Brain microvascular endothelial cell (primary cell): Measurements from ENCODE around the gene STK32B.

Experiments
- DNase-seq: peaks from one replicate; pipeline ENCODE4 v3.0.0-alpha.2; 2020
- H3K27ac ChIP-seq: fragments of 250-450 bp; sonication (Bioruptor Pico); 2 replicates; pipeline ENCODE4 v1.5.1; 2020; ENCODE audit warnings: mild to moderate bottlenecking, moderate library complexity
- H3K27me3 ChIP-seq: fragments of 250-450 bp; sonication (Bioruptor Pico); replicated peaks from 2 replicates; pipeline ENCODE4 v1.5.1; 2020; ENCODE audit warnings: mild to moderate bottlenecking
- H3K36me3 ChIP-seq: fragments of 250-450 bp; sonication (Bioruptor Pico); replicated peaks from 2 replicates; pipeline ENCODE4 v1.5.1; 2020; ENCODE audit warnings: mild to moderate bottlenecking
- H3K4me3 ChIP-seq: 2 replicates; pipeline ENCODE4 v1.5.1; 2011; ENCODE audit warnings: low read depth, mild to moderate bottlenecking, control low read depth, low read length, moderate library complexity
- in situ Hi-C: cut with HindIII; loops from 2 replicates; pipeline ENCODE4 v1.10.0; 2017; ENCODE audit warnings: low sequenced_read_pairs, low pct_ligation_motif_present
- TF ChIP-seq, protein P1 (sequence below): IDR thresholded peaks from 2 replicates; pipeline ENCODE4 v1.5.1; 2011; ENCODE audit warnings: low read depth, mild to moderate bottlenecking, moderate library complexity, low read length, control low read depth, inconsistent platforms; ENCODE audit errors: missing control alignments

The STK32B gene

DNA sequence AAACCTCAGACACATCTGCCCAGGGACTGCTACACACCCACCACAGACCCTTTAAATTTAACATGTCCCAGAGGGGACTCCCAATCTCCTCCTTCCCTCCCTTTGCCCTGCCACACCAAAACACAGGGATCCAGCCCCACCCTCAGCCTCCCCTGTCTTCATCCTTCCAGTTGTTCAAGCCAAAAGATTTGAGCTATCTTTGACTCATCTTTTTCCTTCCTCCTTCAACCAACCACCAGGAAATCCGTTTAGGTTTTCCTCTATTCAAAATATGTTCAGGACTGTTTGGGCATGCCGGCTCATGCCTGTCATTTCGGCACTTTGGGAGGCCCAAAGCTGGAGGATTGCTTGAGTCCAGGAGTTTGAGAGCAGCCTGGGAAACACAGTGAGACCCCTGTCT is 6.9 kb upstream of the STK32B start:
- DNase-seq: no peak
- TF ChIP-seq, protein P1, sequence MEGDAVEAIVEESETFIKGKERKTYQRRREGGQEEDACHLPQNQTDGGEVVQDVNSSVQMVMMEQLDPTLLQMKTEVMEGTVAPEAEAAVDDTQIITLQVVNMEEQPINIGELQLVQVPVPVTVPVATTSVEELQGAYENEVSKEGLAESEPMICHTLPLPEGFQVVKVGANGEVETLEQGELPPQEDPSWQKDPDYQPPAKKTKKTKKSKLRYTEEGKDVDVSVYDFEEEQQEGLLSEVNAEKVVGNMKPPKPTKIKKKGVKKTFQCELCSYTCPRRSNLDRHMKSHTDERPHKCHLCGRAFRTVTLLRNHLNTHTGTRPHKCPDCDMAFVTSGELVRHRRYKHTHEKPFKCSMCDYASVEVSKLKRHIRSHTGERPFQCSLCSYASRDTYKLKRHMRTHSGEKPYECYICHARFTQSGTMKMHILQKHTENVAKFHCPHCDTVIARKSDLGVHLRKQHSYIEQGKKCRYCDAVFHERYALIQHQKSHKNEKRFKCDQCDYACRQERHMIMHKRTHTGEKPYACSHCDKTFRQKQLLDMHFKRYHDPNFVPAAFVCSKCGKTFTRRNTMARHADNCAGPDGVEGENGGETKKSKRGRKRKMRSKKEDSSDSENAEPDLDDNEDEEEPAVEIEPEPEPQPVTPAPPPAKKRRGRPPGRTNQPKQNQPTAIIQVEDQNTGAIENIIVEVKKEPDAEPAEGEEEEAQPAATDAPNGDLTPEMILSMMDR: no peak
- in situ Hi-C loops: no loop called here
- Histone ChIP-seq H3K27me3 (no peaks in the 10 kb centered on the region), H3K36me3 (no peaks in the 10 kb centered on the region), H3K27ac (no peak overlapping the region), H3K4me3 (no peak overlapping the region)

DNA sequence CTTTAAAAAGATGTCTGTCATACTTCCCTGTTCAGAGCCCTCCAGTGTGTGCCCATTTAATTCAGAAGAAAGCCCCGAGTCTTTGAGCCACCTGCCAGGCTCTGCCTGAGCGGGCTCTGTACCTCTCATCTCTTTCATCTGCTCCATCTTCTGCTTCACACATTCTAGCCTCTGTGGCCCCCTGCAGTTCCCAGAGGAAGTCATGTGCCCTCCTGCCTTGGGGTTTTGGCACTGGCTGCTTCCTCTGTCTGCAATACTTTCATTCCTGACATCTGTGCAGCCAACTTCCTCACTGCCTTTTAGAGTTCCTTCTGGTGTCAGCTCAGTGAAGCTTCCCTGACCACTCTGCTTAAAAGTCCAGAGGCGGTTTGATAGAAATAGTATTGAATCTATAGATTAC is 6.2 kb upstream of the STK32B start:
- Histone ChIP-seq H3K27me3 (no peaks in the 10 kb centered on the region), H3K36me3 (no peaks in the 10 kb centered on the region), H3K4me3 (no peak overlapping the region), H3K27ac (no peak overlapping the region)
- DNase-seq: peak; percentile 20
- TF ChIP-seq, protein P1: no peak
- in situ Hi-C loops: no loop called here

DNA sequence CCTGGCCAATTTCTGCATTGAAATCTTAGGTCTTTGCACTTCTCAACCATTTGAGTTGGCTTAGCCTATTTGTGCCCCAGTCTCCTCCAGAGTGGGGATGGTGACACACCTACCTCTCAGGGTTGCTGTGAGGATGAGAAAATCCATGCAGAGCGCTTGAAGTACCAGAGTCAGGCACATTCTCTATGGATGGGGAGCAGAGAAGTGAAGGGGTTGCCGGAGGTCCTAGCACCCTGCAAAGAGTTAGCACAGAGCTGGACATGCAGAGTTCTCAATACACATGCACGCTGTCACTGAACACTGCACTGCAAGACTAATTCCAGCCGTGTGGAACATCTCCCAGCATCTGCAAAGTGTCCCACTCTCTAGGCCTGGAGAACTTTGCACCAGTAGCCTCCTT is 2.6 kb upstream of the STK32B start:
- TF ChIP-seq, protein P1: no peak
- no peaks in the 10 kb centered on the region for H3K27me3 ChIP-seq
- no peak overlapping the region for H3K4me3 ChIP-seq
- no peaks in the 10 kb centered on the region for H3K36me3 ChIP-seq
- no peak overlapping the region for H3K27ac ChIP-seq
- no peak for DNase-seq
- in situ Hi-C loops: no loop called here

DNA sequence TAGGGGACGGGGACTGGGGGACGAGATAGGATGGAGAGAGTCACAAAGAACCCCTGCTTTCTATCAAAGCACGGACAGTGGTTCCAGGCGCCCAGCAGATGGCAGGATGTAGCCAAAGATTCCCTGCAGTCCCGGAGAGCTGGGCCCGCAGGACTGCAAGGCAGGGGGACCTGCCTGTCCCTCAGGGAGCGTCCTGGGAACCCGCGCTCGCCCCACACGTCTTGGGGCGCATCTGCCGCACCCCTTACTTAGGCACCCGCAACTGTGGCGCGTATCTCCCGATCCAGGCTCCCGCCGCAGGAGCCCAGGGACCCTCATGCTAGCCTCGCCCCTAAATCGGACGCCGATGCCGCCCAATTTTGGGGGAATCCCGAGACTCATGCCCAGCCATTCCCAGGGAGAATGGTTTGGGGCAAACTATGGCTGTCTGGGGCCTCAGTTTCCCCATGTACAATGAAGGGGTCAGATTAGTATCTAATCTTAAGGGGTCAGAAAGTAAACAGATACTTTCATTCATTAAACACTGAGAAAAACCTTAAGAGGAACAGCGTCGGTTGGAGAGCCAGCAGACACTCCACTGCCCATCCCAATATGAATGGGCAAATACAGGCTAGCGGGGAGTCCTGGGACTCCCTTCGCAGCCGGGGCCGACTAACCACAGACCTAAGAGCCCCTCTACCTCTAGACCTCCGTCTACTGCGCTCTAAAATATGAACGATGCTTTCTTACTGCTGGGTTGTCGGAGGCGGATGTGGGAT is 581 bp upstream of the STK32B start:
- H3K36me3 ChIP-seq: no peaks in the 10 kb centered on the region
- no peaks in the 10 kb centered on the region for H3K27me3 ChIP-seq
- in situ Hi-C loops: no loop called here
- TF ChIP-seq, protein P1: peak; percentile 92
- peak overlapping the region; percentile 65 for H3K4me3 ChIP-seq
- peak; percentile 60 for DNase-seq
- H3K27ac ChIP-seq: no peak overlapping the region

DNA sequence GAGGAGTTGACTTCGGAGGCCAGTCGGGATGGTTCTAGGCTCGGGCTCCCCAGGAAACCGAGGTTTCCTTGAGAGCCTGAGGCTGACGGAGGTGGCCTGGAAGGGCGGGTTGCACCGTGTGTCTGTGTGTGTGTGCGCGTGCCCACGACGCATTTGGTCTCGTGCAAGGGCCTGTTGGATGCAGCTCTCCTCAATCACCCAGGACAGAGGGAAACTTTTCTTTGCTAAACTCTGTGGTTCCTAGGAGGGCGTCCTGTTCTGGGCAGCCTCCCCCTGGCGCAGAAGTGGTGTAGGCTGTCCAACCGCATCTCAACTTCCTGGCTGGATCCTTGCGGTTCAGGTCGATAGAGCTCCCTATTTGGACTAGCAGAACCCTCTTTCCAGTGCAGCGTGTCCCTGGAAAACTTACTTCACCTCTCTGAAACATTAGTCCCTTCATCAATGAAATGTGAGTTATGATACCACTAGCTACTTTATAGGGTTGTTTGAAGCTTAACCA is 973 bp downstream of the STK32B start:
- in situ Hi-C loops: no loop called here

More for the DNA sequence above, 973 bp downstream of the STK32B start:
- H3K27me3 ChIP-seq: no peaks in the 10 kb centered on the region
- TF ChIP-seq, protein P1: no peak
- DNase-seq: peak; percentile 11
- no peak overlapping the region for H3K27ac ChIP-seq
- H3K4me3 ChIP-seq: peak overlapping the region; percentile 65
- H3K36me3 ChIP-seq: no peaks in the 10 kb centered on the region
